Occipital lobe (tissue), 2 donors: Measurements from ENCODE around the gene NAA50. TPM values are rescaled to one million over a fixed set of nuclear protein-coding genes. Genes with fewer than 3 reads are reported as not detected.

Source experiments
- DNase-seq: peaks from one replicate; lab custom pipeline; 2025; lab: John Stamatoyannopoulos, UW
- total RNA-seq: library from RNA; depleted of rRNA; stranded (reverse); fragments of >200 nt; gene quantifications from one replicate; pipeline ENCODE4 v1.2.3, GENCODE V29; 2014

NAA50 gene
- total RNA-seq, 1 donor from 2014 or later, result 86.4 TPM

DNA sequence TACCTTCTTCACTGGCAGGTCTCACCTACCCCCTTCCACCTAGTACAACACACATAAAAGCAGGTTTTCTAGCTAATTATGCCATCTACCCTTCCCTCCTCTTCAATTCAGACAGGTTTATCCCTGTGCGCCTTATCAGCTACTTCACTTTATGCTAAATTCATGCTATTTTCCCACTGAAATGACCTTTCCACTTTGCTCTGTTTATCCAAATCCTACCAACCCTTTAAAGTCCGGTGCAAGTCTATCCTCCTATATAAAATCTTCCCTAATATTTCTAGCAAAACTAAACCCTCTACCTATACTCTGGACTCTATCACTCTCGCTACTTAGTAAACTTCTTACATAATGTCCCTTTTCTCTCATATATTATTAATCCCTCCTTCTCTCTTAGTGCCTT, 55.6 kb downstream of the NAA50 start:
- DNase-seq, result no peak

DNA sequence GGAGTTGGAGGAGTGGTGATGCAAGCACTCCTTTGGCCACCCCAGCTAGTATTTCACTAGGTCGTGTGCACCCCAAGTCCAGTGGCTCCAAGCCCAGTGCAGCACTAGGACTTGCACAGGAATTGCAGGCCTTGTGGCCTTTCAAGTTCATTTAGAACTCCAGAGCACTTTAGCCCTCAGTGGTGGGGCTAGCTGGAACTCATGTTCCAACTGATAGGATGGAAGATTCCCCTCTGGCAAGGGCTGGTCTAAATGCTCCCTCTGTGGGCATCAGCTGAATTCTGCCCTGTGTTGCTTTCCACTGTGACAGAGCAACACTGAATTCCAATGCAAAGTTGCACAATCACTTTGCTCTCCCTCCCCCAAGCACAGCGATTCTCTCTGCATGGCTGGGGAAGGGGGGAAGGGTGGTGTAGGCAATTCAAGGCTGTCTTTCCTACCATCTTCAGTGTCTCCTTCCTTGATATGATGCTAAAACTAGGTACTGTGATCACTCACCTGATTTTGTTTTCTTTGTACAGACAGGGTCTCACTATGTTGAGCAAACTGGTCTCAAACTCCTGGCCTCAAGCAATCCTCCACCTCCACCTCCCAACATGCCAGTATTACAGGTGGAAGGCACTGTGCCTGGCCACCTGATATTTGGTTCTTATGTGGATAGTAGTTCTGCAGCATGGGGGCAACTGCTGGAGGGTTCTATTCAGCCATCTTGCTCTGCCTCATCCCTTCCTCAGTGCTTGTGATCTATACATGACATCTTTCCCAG, 59.9 kb downstream of the NAA50 start:
- no peak for DNase-seq

- DNase-seq, result no peak
These were observed 60.9 kb downstream of the NAA50 start for GRCh38 chr3:113685124-113685523.

DNA sequence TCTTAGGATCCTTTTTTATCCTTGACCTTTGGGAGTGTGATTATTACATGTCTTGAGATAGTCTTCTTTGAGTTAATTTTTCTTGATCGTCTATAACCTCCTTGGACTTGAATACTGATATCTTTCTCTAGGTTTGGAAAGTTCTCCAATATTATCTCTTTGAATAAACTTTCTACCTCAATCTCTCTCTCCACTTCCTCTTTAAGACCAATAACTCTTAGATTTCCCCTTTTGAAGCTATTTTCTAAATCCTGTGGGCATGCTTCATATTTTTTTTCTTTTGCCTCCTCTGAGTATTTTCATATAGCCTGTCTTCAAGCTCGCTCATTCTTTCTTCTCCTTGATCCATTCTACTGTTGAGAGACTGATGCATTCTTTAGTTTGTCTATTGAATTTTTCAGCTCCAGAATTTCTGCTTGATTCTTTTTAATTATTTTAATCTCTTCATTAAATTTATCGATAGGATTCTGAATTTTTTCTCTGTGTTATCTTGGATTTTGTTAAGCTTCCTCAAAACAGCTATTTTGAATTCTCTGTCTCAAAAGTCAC, 61.7 kb downstream of the NAA50 start:
- no peak for DNase-seq

- DNase-seq, result no peak
These were observed 67.3 kb downstream of the NAA50 start for GRCh38 chr3:113678773-113679172.

- no peak for DNase-seq
These were observed 68.3 kb downstream of the NAA50 start for GRCh38 chr3:113677737-113678136.

DNA sequence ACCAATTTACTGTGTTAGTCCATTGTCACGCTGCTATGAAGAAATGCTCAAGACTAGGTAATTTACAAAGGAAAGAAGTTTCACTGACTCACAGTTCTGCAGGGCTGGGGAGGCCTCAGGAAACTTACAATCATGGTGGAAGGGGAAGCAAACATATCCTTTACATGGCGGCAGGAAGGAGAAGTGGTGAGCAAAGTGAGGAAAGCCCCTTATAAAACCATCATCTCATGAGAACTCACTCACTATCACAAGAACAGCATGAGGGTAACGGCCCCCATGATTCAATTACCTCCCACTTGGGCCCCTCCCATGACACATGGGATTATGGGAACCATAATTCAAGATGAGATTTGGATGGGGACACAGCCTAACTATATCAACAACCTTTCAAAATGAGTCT, 69.8 kb downstream of the NAA50 start:
- no peak for DNase-seq

DNA sequence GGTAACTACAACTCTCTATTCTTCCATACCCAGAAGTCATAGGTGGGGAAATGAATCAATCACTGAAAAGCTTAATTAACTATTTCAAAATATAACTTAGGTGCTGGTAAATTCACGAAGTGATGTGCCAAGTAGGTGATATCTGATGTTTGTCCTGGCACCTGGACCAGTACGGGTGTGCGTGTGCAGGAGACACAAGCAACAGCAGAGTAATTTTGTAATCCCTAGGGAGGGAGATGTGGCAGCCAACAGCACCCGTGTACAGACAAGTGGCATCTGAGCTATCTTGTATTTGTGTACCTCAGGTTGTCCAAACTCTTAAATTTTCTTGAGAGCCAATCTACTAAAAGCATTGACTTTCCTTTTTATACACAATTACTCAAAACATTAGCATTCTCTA, 72.5 kb downstream of the NAA50 start:
- DNase-seq, result no peak

GRCh38 chr3:113668015-113668414, 78.0 kb downstream of the NAA50 start:
- no peak for DNase-seq

Other genes starting within 250 kb of the NAA50 start
- 11.1 TPM for gene SPICE1, start 231.1 kb downstream of the NAA50 start, total RNA-seq
- gene SIDT1, start 213.7 kb downstream of the NAA50 start, total RNA-seq, result 6.2 TPM
- gene USF3, start 49.6 kb downstream of the NAA50 start, total RNA-seq, result 21.5 TPM
- gene ATP6V1A, start 786 bp upstream of the NAA50 start, total RNA-seq, result 218 TPM
- gene GRAMD1C, start 92.5 kb upstream of the NAA50 start, total RNA-seq, result 5.0 TPM
- 12.2 TPM for gene ZDHHC23, start 201.8 kb upstream of the NAA50 start, total RNA-seq